H1 (cell line): ENCODE data around the gene ZDHHC24. TPM values are rescaled to one million over a fixed set of nuclear protein-coding genes. Genes with fewer than 3 reads are reported as not detected.

Experiments
- KDM5A ChIP-seq: fragments of 200-600 bp; IDR thresholded peaks from 2 replicates; pipeline ENCODE4 v1.7.1; 2012; ENCODE audit warnings: mild to moderate bottlenecking, low read length, inconsistent platforms, mixed read lengths
- polyA plus RNA-seq, 7 experiments: library from polyadenylated mRNA; depleted of rRNA in 3 of 7; stranded (reverse) in 5 of 7; unstranded in 2 of 7; fragments of >200 nt in 5 of 7; fragments of 200-250 nt in 2 of 7; gene quantifications; 1 replicate in 5 of 7; 2 replicates in 1 of 7; 4 replicates in 1 of 7; pipeline versions ENCODE4 v1.2.1 to v1.2.3, GENCODE V29; 2011 to 2013; ENCODE audit warnings: missing spikeins in 2 of 7, mixed read lengths in 2 of 7
- total RNA-seq: library from RNA; stranded (reverse); fragmentation: NEBNext Ultra II Directional; extraction: Animal tissue kit (Norgen Biotek cat#: 25700); gene quantifications from 2 replicates; pipeline ENCODE4 v1.2.1, GENCODE V29; 2021

ZDHHC24 gene
- total and polyA plus RNA-seq, 2 of the 8 experiments (the other 6 are each of a cell fraction or from before 2014, with no cell fraction given), result 8.4 to 9.7 TPM

DNA sequence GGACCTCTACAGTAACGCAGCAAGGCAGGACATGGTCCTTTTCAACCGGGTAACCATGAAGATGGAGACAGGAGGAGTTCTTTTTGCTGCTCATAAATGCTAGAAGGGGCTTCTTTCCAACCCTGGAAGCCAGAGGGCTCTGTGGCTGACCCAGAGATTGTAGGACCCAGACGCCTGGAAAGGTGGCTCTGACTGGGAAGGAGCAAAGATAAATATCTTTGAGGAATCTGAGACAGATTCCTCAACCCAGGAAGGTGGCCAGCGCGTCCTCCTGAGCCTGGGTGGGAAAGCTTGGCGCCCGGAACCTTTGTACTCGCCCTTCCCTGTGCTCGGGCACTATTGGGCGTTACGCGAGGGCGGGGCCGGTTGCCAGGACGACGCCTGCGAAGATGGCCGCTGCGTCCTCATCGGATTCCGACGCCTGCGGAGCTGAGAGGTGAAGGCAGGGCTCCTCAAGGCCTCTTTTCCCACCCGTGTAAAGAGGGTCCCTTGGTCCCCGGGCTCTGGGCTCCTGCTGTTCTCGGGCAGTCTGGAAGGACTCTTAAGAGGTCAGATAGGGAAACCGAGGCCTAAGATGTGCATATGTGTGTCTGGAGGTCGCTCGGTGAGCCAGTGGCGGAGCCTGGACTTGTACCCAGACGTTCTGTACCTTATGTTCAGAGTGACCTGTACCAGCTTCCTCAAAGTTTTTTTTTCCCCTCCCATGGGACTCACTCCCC, 35.4 kb downstream of the ZDHHC24 start, which contains the start of gene BBS1 (continued):
- TF ChIP-seq KDM5A, result peak; percentile 94
